Vagina (tissue), 2 donors: Measurements from ENCODE around the gene GSTT2B. TPM values are rescaled to one million over a fixed set of nuclear protein-coding genes. Genes with fewer than 3 reads are reported as not detected.
"Not testable (repeated sequence)": the region's sequence is repeated elsewhere in the genome, so short reads cannot be mapped to it uniquely, and the experiment has no call there.

Source experiments
- DNase-seq, 2 donors: peaks; one replicate each; pipeline ENCODE4 v3.0.0-alpha.2; 2017; ENCODE audit errors: extremely low spot score in 2 of 2
- H3K27ac ChIP-seq: fragments of 200-600 bp; sonication (generic); one replicate; pipeline ENCODE4 v1.5.1; 2019
- H3K27me3 ChIP-seq: fragments of 200-600 bp; sonication (generic); one replicate; pipeline ENCODE4 v1.5.1; 2019
- H3K36me3 ChIP-seq, 2 donors: fragments of 200-600 bp; sonication (generic); one replicate each; pipeline ENCODE4 v1.5.1; 2017 to 2019
- H3K4me1 ChIP-seq: fragments of 200-600 bp; sonication (generic); one replicate; pipeline ENCODE4 v1.5.1; 2019
- H3K4me3 ChIP-seq, 2 donors: fragments of 200-600 bp; sonication (generic); 1 replicate in 1 of 2; 2 replicates in 1 of 2; pipeline ENCODE4 v1.5.1; 2016 to 2019
- H3K9me3 ChIP-seq: fragments of 200-600 bp; sonication (generic); one replicate; pipeline ENCODE4 v1.5.1; 2019
- POLR2A ChIP-seq, 2 donors: fragments of 450-650 bp; IDR thresholded peaks; one replicate each; pipeline ENCODE4 v1.6.1; 2017; ENCODE audit warnings: antibody characterized with exemption in 2 of 2, mild to moderate bottlenecking in 2 of 2, moderate library complexity in 2 of 2
- POLR2AphosphoS5 ChIP-seq, 2 donors: sonication (generic); formaldehyde crosslinking; IDR thresholded peaks; one replicate each; pipeline ENCODE4 v1.9.0; 2017; ENCODE audit warnings: antibody characterized with exemption in 2 of 2, mild to moderate bottlenecking in 2 of 2, low read depth in 1 of 2; ENCODE audit not compliant: insufficient read depth in 1 of 2
- intact Hi-C: fragments of 100-400 bp; cut with DNase I; formaldehyde crosslinking; loops from one replicate; pipeline ENCODE4 v1.15.1; 2023
- total RNA-seq: library from RNA; depleted of rRNA; stranded (reverse); fragments of >200 nt; gene quantifications from one replicate; pipeline ENCODE4 v1.2.3, GENCODE V29; 2016
- TF ChIP-seq, protein P1 (sequence below), 3 experiments: fragments of 450-650 bp in 2 of 3; fragments of 200-600 bp in 1 of 3; sonication (generic) in 1 of 3; IDR thresholded peaks; one replicate each; pipeline ENCODE4 v1.5.1; 2017 to 2019; ENCODE audit warnings: antibody characterized with exemption in 3 of 3, mild to moderate bottlenecking in 2 of 3, moderate library complexity in 2 of 3

GSTT2B gene
- total RNA-seq, 1 donor from 2014 or later = not detected

DNA sequence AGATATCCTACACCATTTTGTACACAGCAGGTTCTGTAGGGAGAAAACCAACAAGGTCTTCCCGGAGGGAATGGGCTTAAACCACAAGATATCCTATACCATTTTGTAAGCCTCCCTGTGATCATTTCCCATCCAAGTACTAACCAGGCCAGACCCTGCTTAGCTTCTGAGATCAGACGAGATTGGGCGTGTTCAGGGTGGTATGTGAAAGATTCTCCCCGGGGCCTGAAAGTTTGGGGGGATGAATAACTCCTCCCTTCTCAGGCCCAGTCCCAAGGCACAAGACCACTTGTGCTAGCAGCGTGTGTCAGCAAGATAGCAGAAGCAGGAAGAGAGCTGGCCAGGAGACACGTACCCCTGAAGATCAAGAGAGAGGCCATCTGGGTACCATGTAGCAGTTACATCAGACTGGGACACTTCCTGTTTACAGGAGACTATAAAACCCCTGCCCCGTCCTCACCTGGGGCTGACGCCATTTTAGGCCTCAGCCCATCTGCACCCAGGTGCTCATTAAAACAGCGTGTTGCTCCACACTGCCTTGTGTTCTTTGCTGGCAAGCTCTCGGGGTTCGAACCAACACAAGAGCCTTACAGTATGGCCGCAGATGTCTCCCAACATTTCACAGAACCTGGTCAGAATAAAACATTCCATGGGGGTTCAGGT is 49.5 kb downstream of the GSTT2B start:
- H3K36me3 ChIP-seq = no peaks in the 10 kb centered on the region
- no peak overlapping the region for H3K27ac ChIP-seq
- intact Hi-C loops = loop anchor here (2.0 kb wide), 1 partner anchor 45 kb away; no protein-coding TSS in a partner anchor
- no peak overlapping the region for H3K4me3 ChIP-seq
- TF ChIP-seq POLR2AphosphoS5 (IDR thresholded peaks at IDR 0.05; ENCODE audit: insufficient read depth in 1 of 2, low read depth in 1 of 2) (no peak), POLR2A (IDR thresholded peaks at IDR 0.05) (no peak)
- TF ChIP-seq, protein P1, sequence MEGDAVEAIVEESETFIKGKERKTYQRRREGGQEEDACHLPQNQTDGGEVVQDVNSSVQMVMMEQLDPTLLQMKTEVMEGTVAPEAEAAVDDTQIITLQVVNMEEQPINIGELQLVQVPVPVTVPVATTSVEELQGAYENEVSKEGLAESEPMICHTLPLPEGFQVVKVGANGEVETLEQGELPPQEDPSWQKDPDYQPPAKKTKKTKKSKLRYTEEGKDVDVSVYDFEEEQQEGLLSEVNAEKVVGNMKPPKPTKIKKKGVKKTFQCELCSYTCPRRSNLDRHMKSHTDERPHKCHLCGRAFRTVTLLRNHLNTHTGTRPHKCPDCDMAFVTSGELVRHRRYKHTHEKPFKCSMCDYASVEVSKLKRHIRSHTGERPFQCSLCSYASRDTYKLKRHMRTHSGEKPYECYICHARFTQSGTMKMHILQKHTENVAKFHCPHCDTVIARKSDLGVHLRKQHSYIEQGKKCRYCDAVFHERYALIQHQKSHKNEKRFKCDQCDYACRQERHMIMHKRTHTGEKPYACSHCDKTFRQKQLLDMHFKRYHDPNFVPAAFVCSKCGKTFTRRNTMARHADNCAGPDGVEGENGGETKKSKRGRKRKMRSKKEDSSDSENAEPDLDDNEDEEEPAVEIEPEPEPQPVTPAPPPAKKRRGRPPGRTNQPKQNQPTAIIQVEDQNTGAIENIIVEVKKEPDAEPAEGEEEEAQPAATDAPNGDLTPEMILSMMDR (IDR thresholded peaks at IDR 0.05) = no peak
- H3K27me3 ChIP-seq = no peaks in the 10 kb centered on the region
- DNase-seq = peak in 1 of 2 donors; percentile 58
- peaks cover 10% of the 10 kb centered on the region for H3K4me1 ChIP-seq
- H3K9me3 ChIP-seq = no peaks in the 10 kb centered on the region

DNA sequence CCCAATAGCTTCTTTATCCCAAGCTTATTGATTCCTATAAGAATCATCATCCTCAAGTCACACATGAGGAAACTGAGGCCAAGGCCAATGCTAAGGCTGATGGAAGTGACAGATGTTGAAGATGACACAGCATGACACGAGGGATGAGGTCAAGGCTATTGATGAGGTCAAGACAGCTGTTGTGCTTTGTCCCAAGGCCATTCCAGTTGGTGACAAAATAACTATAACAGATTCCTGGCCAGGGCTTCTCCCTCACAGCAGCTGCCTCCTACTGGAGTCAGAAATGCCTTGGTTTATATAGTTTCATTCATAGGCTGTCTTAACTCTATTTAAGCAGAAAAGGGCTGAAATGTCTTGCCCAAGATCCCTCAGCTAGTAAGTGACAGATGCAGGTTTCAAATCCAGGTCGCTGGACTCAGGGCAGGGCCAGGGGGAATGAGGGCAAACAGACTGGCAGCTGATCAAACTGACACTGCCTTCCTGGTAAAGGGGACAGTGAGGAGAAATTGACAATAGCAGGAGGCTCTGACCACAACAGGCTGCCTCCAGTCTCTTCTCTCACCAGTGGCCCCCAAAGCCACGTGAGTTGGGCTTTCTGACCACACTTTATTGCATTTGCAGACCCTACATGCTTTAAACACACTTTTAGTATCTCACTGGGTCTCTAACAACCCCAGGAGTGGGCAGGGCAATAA is 50.4 kb downstream of the GSTT2B start:
- peak in 1 of 2 donors; percentile 42 for DNase-seq
- TF ChIP-seq POLR2AphosphoS5 (IDR thresholded peaks at IDR 0.05; ENCODE audit: insufficient read depth in 1 of 2, low read depth in 1 of 2) = no peak
- no peak for TF ChIP-seq POLR2A (IDR thresholded peaks at IDR 0.05)
- TF ChIP-seq, protein P1 (IDR thresholded peaks at IDR 0.05) = no peak
- H3K4me3 ChIP-seq = no peak overlapping the region
- no peaks in the 10 kb centered on the region for H3K36me3 ChIP-seq
- H3K27ac ChIP-seq = no peak overlapping the region
- H3K4me1 ChIP-seq = peaks cover 10% of the 10 kb centered on the region
- intact Hi-C loops = loop anchor here (2.0 kb wide), 1 partner anchor 44 kb away; no protein-coding TSS in a partner anchor
- H3K9me3 ChIP-seq = no peaks in the 10 kb centered on the region
- H3K27me3 ChIP-seq = no peaks in the 10 kb centered on the region

DNA sequence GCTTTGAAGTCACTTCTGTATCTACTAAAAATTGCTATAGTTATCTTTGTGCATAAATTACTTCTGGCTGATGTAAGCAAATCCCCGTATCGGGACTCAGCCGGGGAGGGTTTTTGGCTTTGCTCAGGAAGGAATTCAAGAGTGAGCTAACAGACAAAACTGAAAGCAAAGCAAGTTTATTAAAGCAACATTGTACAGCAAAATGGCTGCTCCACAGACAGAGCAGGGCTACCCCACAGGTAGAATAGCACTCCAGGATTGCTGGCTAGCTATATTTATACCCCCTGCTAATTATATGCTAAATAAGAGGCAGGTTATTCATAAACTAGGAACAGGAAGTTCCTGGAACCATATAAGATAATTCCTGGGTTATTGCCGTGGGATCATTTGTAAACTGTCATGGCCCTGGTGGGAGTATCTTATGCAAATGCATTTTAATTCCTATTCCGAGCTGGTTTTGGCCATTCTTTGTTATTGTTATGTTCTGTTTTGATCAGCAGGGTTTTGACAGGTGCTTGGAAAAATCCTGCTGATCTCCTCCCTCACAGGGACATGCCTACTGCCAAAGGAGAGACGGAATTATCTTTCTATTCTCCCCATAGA is 51.6 kb downstream of the GSTT2B start:
- no peaks in the 10 kb centered on the region for H3K36me3 ChIP-seq
- TF ChIP-seq POLR2AphosphoS5 (IDR thresholded peaks at IDR 0.05; ENCODE audit: insufficient read depth in 1 of 2, low read depth in 1 of 2) = no peak
- no peak for TF ChIP-seq POLR2A (IDR thresholded peaks at IDR 0.05)
- TF ChIP-seq, protein P1 (IDR thresholded peaks at IDR 0.05) = no peak
- H3K4me1 ChIP-seq = peaks cover 10% of the 10 kb centered on the region
- no peak for DNase-seq
- intact Hi-C loops = no loop called here
- H3K27me3 ChIP-seq = no peaks in the 10 kb centered on the region
- H3K27ac ChIP-seq = peak overlapping the region; percentile 17
- H3K4me3 ChIP-seq = no peak overlapping the region
- no peaks in the 10 kb centered on the region for H3K9me3 ChIP-seq

DNA sequence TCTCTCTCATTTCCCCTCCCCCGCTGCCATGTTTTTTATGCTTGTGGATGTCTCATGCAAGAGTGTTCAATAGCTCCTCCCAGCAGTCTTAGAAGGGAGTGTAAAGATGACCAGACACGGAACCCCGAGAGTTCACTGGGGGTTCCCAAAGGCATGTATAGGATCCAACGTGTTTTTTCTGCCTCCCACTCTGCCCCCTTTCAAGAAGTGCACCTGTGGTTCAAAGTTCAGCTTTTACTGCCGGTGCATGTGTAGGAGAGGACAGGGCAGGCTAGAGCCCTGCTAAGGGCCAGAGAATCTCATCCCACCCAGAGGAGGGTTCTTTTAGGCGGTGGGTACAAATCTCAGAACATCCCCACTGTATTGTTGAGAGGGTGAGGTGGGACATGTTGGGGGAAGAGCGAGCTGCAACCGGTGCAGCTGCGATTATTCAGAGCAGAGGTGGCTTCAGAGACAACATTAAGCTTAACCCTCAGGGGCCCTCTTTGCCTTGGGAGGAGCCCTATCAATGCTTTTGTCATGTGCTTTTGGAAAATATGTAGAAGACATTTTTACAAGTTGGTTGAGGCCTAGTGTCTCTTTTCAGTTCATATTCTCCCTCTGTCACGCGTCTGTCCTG is 52.3 kb downstream of the GSTT2B start:
- TF ChIP-seq POLR2A (IDR thresholded peaks at IDR 0.05) = no peak
- TF ChIP-seq, protein P1 (IDR thresholded peaks at IDR 0.05) = no peak
- no peak for TF ChIP-seq POLR2AphosphoS5 (IDR thresholded peaks at IDR 0.05; ENCODE audit: insufficient read depth in 1 of 2, low read depth in 1 of 2)
- H3K4me1 ChIP-seq = peaks cover 10% of the 10 kb centered on the region
- H3K9me3 ChIP-seq = no peaks in the 10 kb centered on the region
- H3K27ac ChIP-seq = no peak overlapping the region
- H3K36me3 ChIP-seq = no peaks in the 10 kb centered on the region
- intact Hi-C loops = no loop called here
- no peak for DNase-seq
- no peak overlapping the region for H3K4me3 ChIP-seq
- H3K27me3 ChIP-seq = no peaks in the 10 kb centered on the region

DNA sequence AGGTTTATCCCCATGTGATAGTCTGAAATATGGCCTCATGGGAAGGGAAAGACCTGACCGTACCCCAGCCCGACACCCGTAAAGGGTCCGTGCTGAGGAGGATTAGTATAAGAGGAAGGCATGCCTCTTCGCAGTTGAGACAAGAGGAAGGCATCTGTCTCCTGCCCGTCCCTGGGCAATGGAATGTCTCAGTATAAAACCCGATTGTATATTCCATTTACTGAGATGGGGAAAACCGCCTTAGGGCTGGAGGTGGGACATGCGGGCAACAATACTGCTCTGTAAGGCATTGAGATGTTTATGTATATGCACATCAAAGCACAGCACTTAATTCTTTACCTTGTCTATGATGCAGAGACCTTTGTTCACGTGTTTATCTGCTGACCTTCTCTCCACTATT is 53.6 kb downstream of the GSTT2B start:
- H3K27ac ChIP-seq, H3K36me3 ChIP-seq, intact Hi-C loops, H3K9me3 ChIP-seq, DNase-seq, H3K4me1 ChIP-seq, H3K27me3 ChIP-seq, H3K4me3 ChIP-seq: not testable (repeated sequence)
